ENCODE measurements around the gene RERE. TPM values are rescaled to one million over a fixed set of nuclear protein-coding genes. Genes with fewer than 3 reads are reported as not detected.
"Not testable (repeated sequence)": the region's sequence is repeated elsewhere in the genome, so short reads cannot be mapped to it uniquely, and the experiment has no call there.

Gene RERE
- total and polyA plus RNA-seq, 2 donors (not counting 3 experiments of a cell fraction or from before 2014, with no cell fraction given): 14.1 to 113 TPM

DNA sequence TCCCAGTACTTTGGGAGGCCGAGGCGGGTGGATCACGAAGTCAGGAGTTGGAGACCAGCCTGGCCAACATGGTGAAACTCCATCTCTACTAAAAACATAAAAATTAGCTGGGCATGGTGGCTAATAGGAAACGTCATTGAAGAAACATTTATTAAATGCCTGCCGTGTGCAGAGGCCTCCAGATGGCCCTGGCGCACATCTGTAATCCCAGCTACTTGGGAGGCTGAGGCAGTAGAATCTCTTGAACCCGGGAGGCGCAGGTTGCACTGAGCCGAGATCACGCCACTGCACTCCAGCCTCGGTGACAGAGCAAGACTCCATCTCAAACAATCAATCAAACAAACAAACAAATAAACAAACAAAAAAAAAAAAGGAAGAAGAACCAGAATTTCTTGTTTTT, 368.9 kb downstream of the RERE start:
- H3K9me1 ChIP-seq (replicated peaks; ENCODE audit: control insufficient read depth, extremely low read depth, insufficient read depth, low read length); H3K9me3 ChIP-seq (replicated peaks; ENCODE audit: control insufficient read depth, insufficient read depth, low read length); H4K20me1 ChIP-seq (replicated peaks; ENCODE audit: control insufficient read depth, extremely low read depth, insufficient read depth, low read length); H3K4me2 ChIP-seq (ENCODE audit: insufficient read depth, low read length); dilution Hi-C loops (cut with MboI; ENCODE audit: extremely low pct_ligation_motif_present, low sequenced_read_pairs); intact Hi-C loops (cut with micrococcal nuclease); BruUV-seq (replicated peaks); H3K9ac ChIP-seq (replicated peaks; ENCODE audit: extremely low read depth, insufficient read depth, low read length); H3K4me1 ChIP-seq (ENCODE audit: control insufficient read depth, extremely low read depth, insufficient read depth, low read length); H2AFZ ChIP-seq (ENCODE audit: low read depth, low read length); H3K36me3 ChIP-seq (ENCODE audit: control insufficient read depth in 2 of 2, extremely low read depth in 1 of 2, insufficient read depth in 2 of 2, low read length in 2 of 2); DNase-seq (ENCODE audit: low read depth, low spot score); POLR2A ChIA-PET; H3K27ac ChIP-seq (ENCODE audit: insufficient read depth, low read depth, low read length); H3K79me2 ChIP-seq (ENCODE audit: control insufficient read depth, insufficient read depth, low read length); H3K4me3 ChIP-seq (replicated peaks in 1 of 3; ENCODE audit: insufficient read depth in 1 of 3, low read depth in 1 of 3, low read length in 3 of 3); FAIRE-seq; H3K27me3 ChIP-seq (ENCODE audit: control insufficient read depth in 2 of 2, insufficient read depth in 2 of 2, low read length in 2 of 2): not testable (repeated sequence)
- CTCF ChIA-PET: interaction anchor here (1.2 kb wide), 1 partner anchor 9 kb away, joined by 4 read pairs; no protein-coding TSS in a partner anchor

DNA sequence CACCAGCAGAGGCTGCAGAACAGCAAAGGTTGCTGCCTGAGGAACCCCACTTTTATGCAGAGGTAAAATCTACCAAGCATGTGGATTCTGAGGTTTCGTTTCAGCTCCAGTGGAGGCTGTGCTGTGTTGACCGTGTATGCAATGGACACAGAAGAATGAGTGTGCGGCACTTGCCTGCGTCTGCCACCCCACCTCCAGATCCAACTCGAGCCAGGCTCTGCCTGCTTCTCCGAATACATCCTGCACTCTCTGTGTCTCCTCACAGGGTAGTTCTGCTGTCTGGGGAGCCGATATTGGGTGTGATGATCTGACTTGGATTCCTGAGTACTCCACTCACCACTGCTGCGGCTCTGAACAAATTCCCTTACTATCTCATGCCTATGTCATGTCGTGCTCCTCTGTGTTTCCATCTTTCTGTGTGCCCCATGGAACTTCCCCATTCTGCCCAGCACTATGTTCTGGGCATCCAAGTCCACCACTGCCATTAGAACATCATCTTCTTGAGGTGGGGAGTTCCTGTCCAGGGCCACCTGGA, 369.8 kb downstream of the RERE start:
- DNase-seq (ENCODE audit: low read depth, low spot score) (no peak), FAIRE-seq (no peak)
- Histone ChIP-seq H3K4me3 (replicated peaks in 1 of 3; ENCODE audit: insufficient read depth in 1 of 3, low read depth in 1 of 3, low read length in 3 of 3) (no peak overlapping the region), H3K27me3 (ENCODE audit: control insufficient read depth in 2 of 2, insufficient read depth in 2 of 2, low read length in 2 of 2) (no peaks in the 10 kb centered on the region), H3K36me3 (ENCODE audit: control insufficient read depth in 2 of 2, extremely low read depth in 1 of 2, insufficient read depth in 2 of 2, low read length in 2 of 2) (peaks cover 0 to 2% of the 10 kb centered on the region in 2 experiments), H3K9me1 (replicated peaks; ENCODE audit: control insufficient read depth, extremely low read depth, insufficient read depth, low read length) (no peaks in the 10 kb centered on the region), H3K4me1 (ENCODE audit: control insufficient read depth, extremely low read depth, insufficient read depth, low read length) (no peaks in the 10 kb centered on the region), H4K20me1 (replicated peaks; ENCODE audit: control insufficient read depth, extremely low read depth, insufficient read depth, low read length) (no peaks in the 10 kb centered on the region), H3K9ac (replicated peaks; ENCODE audit: extremely low read depth, insufficient read depth, low read length) (no peak overlapping the region), H3K79me2 (ENCODE audit: control insufficient read depth, insufficient read depth, low read length) (no peaks in the 10 kb centered on the region), H2AFZ (ENCODE audit: low read depth, low read length) (no peak overlapping the region), H3K27ac (ENCODE audit: insufficient read depth, low read depth, low read length) (no peak overlapping the region), H3K9me3 (replicated peaks; ENCODE audit: control insufficient read depth, insufficient read depth, low read length) (no peaks in the 10 kb centered on the region), H3K4me2 (ENCODE audit: insufficient read depth, low read length) (no peak overlapping the region)
- intact Hi-C loops (cut with micrococcal nuclease) (no loop called here), dilution Hi-C loops (cut with MboI; ENCODE audit: extremely low pct_ligation_motif_present, low sequenced_read_pairs) (no loop called here)
- TF ChIP-seq, protein P1, sequence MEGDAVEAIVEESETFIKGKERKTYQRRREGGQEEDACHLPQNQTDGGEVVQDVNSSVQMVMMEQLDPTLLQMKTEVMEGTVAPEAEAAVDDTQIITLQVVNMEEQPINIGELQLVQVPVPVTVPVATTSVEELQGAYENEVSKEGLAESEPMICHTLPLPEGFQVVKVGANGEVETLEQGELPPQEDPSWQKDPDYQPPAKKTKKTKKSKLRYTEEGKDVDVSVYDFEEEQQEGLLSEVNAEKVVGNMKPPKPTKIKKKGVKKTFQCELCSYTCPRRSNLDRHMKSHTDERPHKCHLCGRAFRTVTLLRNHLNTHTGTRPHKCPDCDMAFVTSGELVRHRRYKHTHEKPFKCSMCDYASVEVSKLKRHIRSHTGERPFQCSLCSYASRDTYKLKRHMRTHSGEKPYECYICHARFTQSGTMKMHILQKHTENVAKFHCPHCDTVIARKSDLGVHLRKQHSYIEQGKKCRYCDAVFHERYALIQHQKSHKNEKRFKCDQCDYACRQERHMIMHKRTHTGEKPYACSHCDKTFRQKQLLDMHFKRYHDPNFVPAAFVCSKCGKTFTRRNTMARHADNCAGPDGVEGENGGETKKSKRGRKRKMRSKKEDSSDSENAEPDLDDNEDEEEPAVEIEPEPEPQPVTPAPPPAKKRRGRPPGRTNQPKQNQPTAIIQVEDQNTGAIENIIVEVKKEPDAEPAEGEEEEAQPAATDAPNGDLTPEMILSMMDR (IDR thresholded peaks at IDR 0.05; ENCODE audit: extremely low read depth in 1 of 2, insufficient read depth in 1 of 2, low read depth in 1 of 2, low read length in 2 of 2): no peak
- no peak for TF ChIP-seq POLR2AphosphoS5 (IDR thresholded peaks at IDR 0.05; ENCODE audit: insufficient read depth, low read depth, low read length)
- ChIA-PET POLR2A (no interaction called here), CTCF (no interaction called here)
- BruUV-seq (replicated peaks): no TSS peak

DNA sequence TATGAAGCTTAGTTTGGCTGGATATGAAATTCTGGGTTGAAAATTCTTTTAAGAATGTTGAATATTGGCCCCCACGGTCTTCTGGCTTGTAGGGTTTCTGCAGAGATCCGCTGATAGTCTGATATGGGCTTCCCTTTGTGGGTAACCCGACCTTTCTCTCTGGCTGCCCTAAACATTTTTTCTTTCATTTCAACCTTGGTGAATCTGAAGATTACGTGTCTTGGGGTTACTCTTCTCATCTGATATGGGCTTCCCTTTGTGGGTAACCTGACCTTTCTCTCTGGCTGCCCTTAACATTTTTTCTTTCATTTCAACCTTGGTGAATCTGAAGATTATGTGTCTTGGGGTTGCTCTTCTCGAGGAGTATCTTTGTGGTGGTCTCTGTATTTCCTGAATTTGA, 371.3 kb downstream of the RERE start:
- H3K4me3 ChIP-seq (replicated peaks in 1 of 3; ENCODE audit: insufficient read depth in 1 of 3, low read depth in 1 of 3, low read length in 3 of 3); BruUV-seq (replicated peaks); H4K20me1 ChIP-seq (replicated peaks; ENCODE audit: control insufficient read depth, extremely low read depth, insufficient read depth, low read length); H2AFZ ChIP-seq (ENCODE audit: low read depth, low read length); DNase-seq (ENCODE audit: low read depth, low spot score); H3K4me2 ChIP-seq (ENCODE audit: insufficient read depth, low read length); H3K9me1 ChIP-seq (replicated peaks; ENCODE audit: control insufficient read depth, extremely low read depth, insufficient read depth, low read length); H3K9me3 ChIP-seq (replicated peaks; ENCODE audit: control insufficient read depth, insufficient read depth, low read length); H3K9ac ChIP-seq (replicated peaks; ENCODE audit: extremely low read depth, insufficient read depth, low read length); H3K4me1 ChIP-seq (ENCODE audit: control insufficient read depth, extremely low read depth, insufficient read depth, low read length); intact Hi-C loops (cut with micrococcal nuclease); H3K36me3 ChIP-seq (ENCODE audit: control insufficient read depth in 2 of 2, extremely low read depth in 1 of 2, insufficient read depth in 2 of 2, low read length in 2 of 2); dilution Hi-C loops (cut with MboI; ENCODE audit: extremely low pct_ligation_motif_present, low sequenced_read_pairs); H3K79me2 ChIP-seq (ENCODE audit: control insufficient read depth, insufficient read depth, low read length); CTCF ChIA-PET; POLR2A ChIA-PET; H3K27me3 ChIP-seq (ENCODE audit: control insufficient read depth in 2 of 2, insufficient read depth in 2 of 2, low read length in 2 of 2); FAIRE-seq; H3K27ac ChIP-seq (ENCODE audit: insufficient read depth, low read depth, low read length): not testable (repeated sequence)
